SK-N-SH treated with all-trans-retinoic acid at 6 μM for 48 hours (cell line): ENCODE measurements around the gene SSMEM1.

Experiments used
- ATAC-seq: fragments of 200-7000 bp; cut with Tn5 transposase; 3 replicates; pipeline ENCODE4 v1.9.1; 2020; ENCODE audit warnings: mild to moderate bottlenecking, moderate library complexity
- ARNTL ChIP-seq: fragments of 450-650 bp; formaldehyde crosslinking; IDR thresholded peaks from 2 replicates; pipeline ENCODE4 v1.5.0; 2020; ENCODE audit warnings: low read depth, mild to moderate bottlenecking, moderate library complexity, borderline replicate concordance
- BACH2 ChIP-seq: fragments of 250-450 bp; sonication (Bioruptor Pico); IDR thresholded peaks from 2 replicates; pipeline ENCODE4 v1.9.0; 2021; ENCODE audit warnings: mild to moderate bottlenecking, borderline replicate concordance
- CSDC2 ChIP-seq: fragments of 250-450 bp; sonication (Bioruptor Pico); IDR thresholded peaks from 2 replicates; pipeline ENCODE4 v1.5.0; 2020; ENCODE audit warnings: mild to moderate bottlenecking, moderate library complexity
- ESRRG ChIP-seq: fragments of 250-450 bp; sonication (Bioruptor Pico); IDR thresholded peaks from 2 replicates; pipeline ENCODE4 v1.6.1; 2021; ENCODE audit warnings: mild to moderate bottlenecking
- GLIS3 ChIP-seq: fragments of 250-450 bp; sonication (Bioruptor Pico); IDR thresholded peaks from 2 replicates; pipeline ENCODE4 v1.5.0; 2020; ENCODE audit warnings: mild to moderate bottlenecking, moderate library complexity
- OSR1 ChIP-seq: fragments of 250-450 bp; sonication (Bioruptor Pico); IDR thresholded peaks from 2 replicates; pipeline ENCODE4 v1.8.0; 2022; ENCODE audit warnings: moderate library complexity, mild to moderate bottlenecking, inconsistent platforms
- RARB ChIP-seq: fragments of 250-450 bp; sonication (Bioruptor Pico); IDR thresholded peaks from 2 replicates; pipeline ENCODE4 v1.8.0; 2021; ENCODE audit warnings: mild to moderate bottlenecking, moderate library complexity
- TCF4 ChIP-seq: fragments of 250-450 bp; sonication (Bioruptor Pico); IDR thresholded peaks from 2 replicates; pipeline ENCODE4 v1.8.0; 2021; ENCODE audit warnings: mild to moderate bottlenecking, moderate library complexity, borderline replicate concordance
- TOX ChIP-seq: fragments of 250-450 bp; sonication (Bioruptor Pico); IDR thresholded peaks from 2 replicates; pipeline ENCODE4 v1.8.0; 2021; ENCODE audit warnings: mild to moderate bottlenecking, moderate library complexity, borderline replicate concordance
- ZC3H10 ChIP-seq: fragments of 250-450 bp; sonication (Bioruptor Pico); IDR thresholded peaks from 2 replicates; pipeline ENCODE4 v1.5.1; 2021; ENCODE audit warnings: mild to moderate bottlenecking, moderate library complexity
- ZFP3 ChIP-seq: fragments of 250-450 bp; sonication (Bioruptor Pico); IDR thresholded peaks from 2 replicates; pipeline ENCODE4 v1.5.0; 2020; ENCODE audit warnings: mild to moderate bottlenecking, moderate library complexity
- ZNF565 ChIP-seq: fragments of 450-650 bp; formaldehyde crosslinking; conservative IDR thresholded peaks from 2 replicates; pipeline ENCODE4 v1.5.0; 2020; ENCODE audit warnings: low read depth, mild to moderate bottlenecking, moderate library complexity
- ZNF70 ChIP-seq: fragments of 450-650 bp; formaldehyde crosslinking; IDR thresholded peaks from 2 replicates; pipeline ENCODE4 v1.5.0; 2020; ENCODE audit warnings: mild to moderate bottlenecking, moderate library complexity
- ZNF8 ChIP-seq: fragments of 450-650 bp; formaldehyde crosslinking; IDR thresholded peaks from 2 replicates; pipeline ENCODE4 v1.5.0; 2020; ENCODE audit warnings: mild to moderate bottlenecking, moderate library complexity
- TF ChIP-seq, protein P1 (sequence below): fragments of 250-450 bp; sonication (Bioruptor Pico); IDR thresholded peaks from 2 replicates; pipeline ENCODE4 v1.8.0; 2021; ENCODE audit warnings: low read depth, mild to moderate bottlenecking, moderate library complexity, borderline replicate concordance
- TF ChIP-seq, protein P2 (sequence below): fragments of 250-450 bp; sonication (Bioruptor Pico); IDR thresholded peaks from 2 replicates; pipeline ENCODE4 v1.5.0; 2020; ENCODE audit warnings: mild to moderate bottlenecking, moderate library complexity
- TF ChIP-seq, protein P3 (sequence below): fragments of 250-450 bp; sonication (Bioruptor Pico); IDR thresholded peaks from 2 replicates; pipeline ENCODE4 v1.5.1; 2021; ENCODE audit warnings: mild to moderate bottlenecking, moderate library complexity

SSMEM1 gene

DNA sequence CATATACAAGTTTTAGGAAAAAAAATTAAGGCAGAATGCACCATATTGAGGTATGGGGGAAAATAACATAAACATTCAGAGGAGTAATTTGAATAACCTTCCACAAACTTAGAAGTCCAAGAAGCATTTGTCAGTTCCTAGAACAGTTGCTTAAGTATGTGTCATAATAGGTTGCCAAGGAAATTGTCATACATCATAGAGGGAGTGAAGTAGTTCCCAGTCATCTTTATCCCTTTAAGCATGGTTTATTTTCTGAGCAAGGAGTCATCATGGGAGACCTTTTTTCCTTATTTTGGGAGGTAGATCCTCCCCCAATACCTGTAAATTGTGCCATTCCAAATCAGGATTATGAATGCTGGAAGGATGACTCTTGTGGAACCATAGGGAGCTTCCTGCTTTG, at the start of gene SSMEM1:
SSMEM1 (plus strand) TSS at position 219 of the 400 bp plus-strand sequence; CDS start at position 270, 51 bp downstream.
- TF ChIP-seq GLIS3 (CRISPR knock-in tag) (no peak), TOX (no peak), ZFP3 (CRISPR knock-in tag) (no peak), ZNF565 (CRISPR knock-in tag) (no peak), TCF4 (CRISPR knock-in tag) (no peak), OSR1 (no peak), RARB (CRISPR knock-in tag) (no peak), BACH2 (CRISPR knock-in tag) (no peak), ESRRG (no peak), ZNF8 (CRISPR knock-in tag) (no peak), ZC3H10 (CRISPR knock-in tag) (no peak)
- TF ChIP-seq, protein P1, sequence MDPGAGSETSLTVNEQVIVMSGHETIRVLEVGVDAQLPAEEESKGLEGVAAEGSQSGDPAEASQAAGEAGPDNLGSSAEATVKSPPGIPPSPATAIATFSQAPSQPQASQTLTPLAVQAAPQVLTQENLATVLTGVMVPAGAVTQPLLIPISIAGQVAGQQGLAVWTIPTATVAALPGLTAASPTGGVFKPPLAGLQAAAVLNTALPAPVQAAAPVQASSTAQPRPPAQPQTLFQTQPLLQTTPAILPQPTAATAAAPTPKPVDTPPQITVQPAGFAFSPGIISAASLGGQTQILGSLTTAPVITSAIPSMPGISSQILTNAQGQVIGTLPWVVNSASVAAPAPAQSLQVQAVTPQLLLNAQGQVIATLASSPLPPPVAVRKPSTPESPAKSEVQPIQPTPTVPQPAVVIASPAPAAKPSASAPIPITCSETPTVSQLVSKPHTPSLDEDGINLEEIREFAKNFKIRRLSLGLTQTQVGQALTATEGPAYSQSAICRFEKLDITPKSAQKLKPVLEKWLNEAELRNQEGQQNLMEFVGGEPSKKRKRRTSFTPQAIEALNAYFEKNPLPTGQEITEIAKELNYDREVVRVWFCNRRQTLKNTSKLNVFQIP (CRISPR knock-in tag) = no peak
- TF ChIP-seq, protein P2, sequence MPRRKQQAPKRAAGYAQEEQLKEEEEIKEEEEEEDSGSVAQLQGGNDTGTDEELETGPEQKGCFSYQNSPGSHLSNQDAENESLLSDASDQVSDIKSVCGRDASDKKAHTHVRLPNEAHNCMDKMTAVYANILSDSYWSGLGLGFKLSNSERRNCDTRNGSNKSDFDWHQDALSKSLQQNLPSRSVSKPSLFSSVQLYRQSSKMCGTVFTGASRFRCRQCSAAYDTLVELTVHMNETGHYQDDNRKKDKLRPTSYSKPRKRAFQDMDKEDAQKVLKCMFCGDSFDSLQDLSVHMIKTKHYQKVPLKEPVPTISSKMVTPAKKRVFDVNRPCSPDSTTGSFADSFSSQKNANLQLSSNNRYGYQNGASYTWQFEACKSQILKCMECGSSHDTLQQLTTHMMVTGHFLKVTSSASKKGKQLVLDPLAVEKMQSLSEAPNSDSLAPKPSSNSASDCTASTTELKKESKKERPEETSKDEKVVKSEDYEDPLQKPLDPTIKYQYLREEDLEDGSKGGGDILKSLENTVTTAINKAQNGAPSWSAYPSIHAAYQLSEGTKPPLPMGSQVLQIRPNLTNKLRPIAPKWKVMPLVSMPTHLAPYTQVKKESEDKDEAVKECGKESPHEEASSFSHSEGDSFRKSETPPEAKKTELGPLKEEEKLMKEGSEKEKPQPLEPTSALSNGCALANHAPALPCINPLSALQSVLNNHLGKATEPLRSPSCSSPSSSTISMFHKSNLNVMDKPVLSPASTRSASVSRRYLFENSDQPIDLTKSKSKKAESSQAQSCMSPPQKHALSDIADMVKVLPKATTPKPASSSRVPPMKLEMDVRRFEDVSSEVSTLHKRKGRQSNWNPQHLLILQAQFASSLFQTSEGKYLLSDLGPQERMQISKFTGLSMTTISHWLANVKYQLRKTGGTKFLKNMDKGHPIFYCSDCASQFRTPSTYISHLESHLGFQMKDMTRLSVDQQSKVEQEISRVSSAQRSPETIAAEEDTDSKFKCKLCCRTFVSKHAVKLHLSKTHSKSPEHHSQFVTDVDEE (CRISPR knock-in tag) = no peak
- TF ChIP-seq, protein P3, sequence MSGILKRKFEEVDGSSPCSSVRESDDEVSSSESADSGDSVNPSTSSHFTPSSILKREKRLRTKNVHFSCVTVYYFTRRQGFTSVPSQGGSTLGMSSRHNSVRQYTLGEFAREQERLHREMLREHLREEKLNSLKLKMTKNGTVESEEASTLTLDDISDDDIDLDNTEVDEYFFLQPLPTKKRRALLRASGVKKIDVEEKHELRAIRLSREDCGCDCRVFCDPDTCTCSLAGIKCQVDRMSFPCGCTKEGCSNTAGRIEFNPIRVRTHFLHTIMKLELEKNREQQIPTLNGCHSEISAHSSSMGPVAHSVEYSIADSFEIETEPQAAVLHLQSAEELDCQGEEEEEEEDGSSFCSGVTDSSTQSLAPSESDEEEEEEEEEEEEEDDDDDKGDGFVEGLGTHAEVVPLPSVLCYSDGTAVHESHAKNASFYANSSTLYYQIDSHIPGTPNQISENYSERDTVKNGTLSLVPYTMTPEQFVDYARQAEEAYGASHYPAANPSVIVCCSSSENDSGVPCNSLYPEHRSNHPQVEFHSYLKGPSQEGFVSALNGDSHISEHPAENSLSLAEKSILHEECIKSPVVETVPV (CRISPR knock-in tag) = no peak
- ATAC-seq = no peak

DNA sequence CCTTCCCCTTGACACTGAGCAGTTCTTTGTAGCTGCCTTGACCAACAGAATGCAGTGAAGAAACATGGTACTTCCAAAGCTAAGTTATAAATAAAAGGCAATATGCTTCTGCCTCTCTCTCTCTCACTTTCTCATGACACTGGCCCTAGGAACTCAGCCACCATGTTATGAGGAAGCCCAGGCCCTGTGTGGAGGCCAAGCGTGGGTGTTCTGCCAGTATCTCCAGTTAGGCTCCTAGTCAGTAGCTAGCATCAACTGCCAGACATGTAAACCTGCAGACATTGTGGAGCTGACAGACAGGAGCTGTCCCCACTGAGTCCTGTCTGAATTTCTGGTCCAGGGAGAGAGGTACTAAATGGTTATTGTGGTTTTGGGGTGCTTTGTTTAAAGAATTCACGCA, 47.6 kb upstream of the SSMEM1 start:
- no peak for ATAC-seq
- TF ChIP-seq GLIS3 (CRISPR knock-in tag) = no peak
- peak; percentile 85; the same call in 1 of the 2 replicates for TF ChIP-seq ZNF565 (CRISPR knock-in tag)

DNA sequence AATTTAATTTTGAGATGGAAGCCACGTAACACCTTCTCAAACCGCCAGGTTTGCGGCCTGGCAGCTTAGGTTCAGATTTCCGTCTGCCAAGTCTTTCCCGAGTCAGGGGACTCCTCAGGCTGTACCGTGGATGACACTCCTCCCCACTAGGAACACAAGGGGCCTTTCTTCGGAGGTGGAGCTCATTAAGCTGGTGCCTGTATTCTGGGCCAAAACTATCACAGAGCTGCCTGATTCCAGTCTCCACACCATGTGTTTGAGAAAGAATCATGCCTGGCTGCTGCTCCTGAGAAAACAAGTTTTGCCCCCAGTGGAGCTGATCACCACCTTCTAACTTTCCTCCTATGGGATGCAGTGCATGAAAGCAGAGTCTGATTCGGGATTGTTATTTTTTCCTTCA, 47.2 kb upstream of the SSMEM1 start:
- TF ChIP-seq ZNF8 (CRISPR knock-in tag) = no peak
- TF ChIP-seq ZNF70 (CRISPR knock-in tag) = no peak
- TF ChIP-seq CSDC2 (CRISPR knock-in tag) = no peak
- TF ChIP-seq BACH2 (CRISPR knock-in tag) = no peak
- TF ChIP-seq ZC3H10 (CRISPR knock-in tag) = no peak
- TF ChIP-seq ARNTL (CRISPR knock-in tag) = no peak
- TF ChIP-seq ESRRG = no peak
- ATAC-seq = no peak

DNA sequence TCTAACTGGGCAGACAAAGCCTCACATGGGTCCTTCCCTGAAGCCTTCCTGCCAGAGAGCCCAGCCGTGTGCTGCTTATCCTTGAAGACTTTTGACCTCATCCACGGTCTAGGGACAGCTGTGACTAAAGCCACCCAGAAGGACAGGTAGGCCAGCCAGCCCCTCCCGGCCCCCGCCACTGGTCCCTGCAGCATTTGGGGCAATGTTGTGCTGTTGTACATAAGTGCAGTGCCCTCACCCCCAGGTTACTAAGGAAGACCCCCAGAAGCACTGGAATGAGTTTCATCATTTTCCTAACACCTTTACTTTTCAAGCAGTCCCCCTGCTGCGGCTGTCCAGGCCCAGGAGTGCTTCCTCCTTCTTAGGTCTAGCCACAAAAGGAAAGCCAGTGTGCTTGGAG, 45.5 kb upstream of the SSMEM1 start:
- TF ChIP-seq RARB (CRISPR knock-in tag) (no peak), CSDC2 (CRISPR knock-in tag) (no peak), ESRRG (no peak)
- TF ChIP-seq, protein P2 (CRISPR knock-in tag) = no peak
- no peak for ATAC-seq
